ENCODE measurements around the gene MED17.

MED17 gene

GRCh38 chr11:93843906-93844305 is 59.8 kb downstream of the MED17 start:
- no peaks in the 10 kb centered on the region for H3K9me3 ChIP-seq (ENCODE audit: control insufficient read depth, low read length)
- H3K4me3 ChIP-seq (ENCODE audit: low read depth, low read length) = no peak overlapping the region
- no peaks in the 10 kb centered on the region for H3K4me1 ChIP-seq
- no peaks in the 10 kb centered on the region for H3K79me2 ChIP-seq
- no peak overlapping the region for H3K9ac ChIP-seq
- H3K36me3 ChIP-seq (ENCODE audit: control insufficient read depth, insufficient read depth, low read length) = no peaks in the 10 kb centered on the region
- no peak overlapping the region for H3K4me2 ChIP-seq (ENCODE audit: low read length)
- no peak for TF ChIP-seq CTCF (IDR thresholded peaks at IDR 0.05)
- H3K27me3 ChIP-seq (ENCODE audit: control insufficient read depth, insufficient read depth, low read length) = no peaks in the 10 kb centered on the region
- no peak overlapping the region for H3K27ac ChIP-seq
- H2AFZ ChIP-seq = no peak overlapping the region

GRCh38 chr11:93844568-93844967 is 60.5 kb downstream of the MED17 start:
- no peak overlapping the region for H3K9ac ChIP-seq
- no peaks in the 10 kb centered on the region for H3K27me3 ChIP-seq (ENCODE audit: control insufficient read depth, insufficient read depth, low read length)
- no peak overlapping the region for H3K4me3 ChIP-seq (ENCODE audit: low read depth, low read length)
- no peak overlapping the region for H3K27ac ChIP-seq
- no peak overlapping the region for H3K4me2 ChIP-seq (ENCODE audit: low read length)
- no peak overlapping the region for H2AFZ ChIP-seq
- H3K79me2 ChIP-seq = no peaks in the 10 kb centered on the region
- no peaks in the 10 kb centered on the region for H3K36me3 ChIP-seq (ENCODE audit: control insufficient read depth, insufficient read depth, low read length)
- H3K9me3 ChIP-seq (ENCODE audit: control insufficient read depth, low read length) = no peaks in the 10 kb centered on the region
- no peak for TF ChIP-seq CTCF (IDR thresholded peaks at IDR 0.05)
- no peaks in the 10 kb centered on the region for H3K4me1 ChIP-seq

GRCh38 chr11:93845181-93846092 is 61.4 kb downstream of the MED17 start:
- Histone ChIP-seq H3K27ac (no peak overlapping the region), H3K36me3 (ENCODE audit: control insufficient read depth, insufficient read depth, low read length) (no peaks in the 10 kb centered on the region), H3K9ac (no peak overlapping the region), H2AFZ (no peak overlapping the region), H3K4me1 (no peaks in the 10 kb centered on the region), H3K9me3 (ENCODE audit: control insufficient read depth, low read length) (no peaks in the 10 kb centered on the region), H3K4me3 (ENCODE audit: low read depth, low read length) (no peak overlapping the region), H3K4me2 (ENCODE audit: low read length) (no peak overlapping the region), H3K27me3 (ENCODE audit: control insufficient read depth, insufficient read depth, low read length) (no peaks in the 10 kb centered on the region), H3K79me2 (no peaks in the 10 kb centered on the region)
- no peak for TF ChIP-seq CTCF (IDR thresholded peaks at IDR 0.05)

- no peaks in the 10 kb centered on the region for H3K36me3 ChIP-seq (ENCODE audit: control insufficient read depth, insufficient read depth, low read length)
- H3K4me1 ChIP-seq = no peaks in the 10 kb centered on the region
- H3K27me3 ChIP-seq (ENCODE audit: control insufficient read depth, insufficient read depth, low read length) = no peaks in the 10 kb centered on the region
- H2AFZ ChIP-seq = no peak overlapping the region
- no peak for TF ChIP-seq CTCF (IDR thresholded peaks at IDR 0.05)
- H3K9ac ChIP-seq = no peak overlapping the region
- no peaks in the 10 kb centered on the region for H3K79me2 ChIP-seq
- no peaks in the 10 kb centered on the region for H3K9me3 ChIP-seq (ENCODE audit: control insufficient read depth, low read length)
- H3K4me3 ChIP-seq (ENCODE audit: low read depth, low read length) = no peak overlapping the region
- H3K27ac ChIP-seq = no peak overlapping the region
- no peak overlapping the region for H3K4me2 ChIP-seq (ENCODE audit: low read length)
These were observed 62.3 kb downstream of the MED17 start for GRCh38 chr11:93846411-93846810.

GRCh38 chr11:93849201-93849600 is 65.1 kb downstream of the MED17 start:
- no peak overlapping the region for H3K27ac ChIP-seq
- H3K79me2 ChIP-seq = no peaks in the 10 kb centered on the region
- no peak overlapping the region for H2AFZ ChIP-seq
- H3K36me3 ChIP-seq (ENCODE audit: control insufficient read depth, insufficient read depth, low read length) = no peaks in the 10 kb centered on the region
- no peaks in the 10 kb centered on the region for H3K4me1 ChIP-seq
- H3K9ac ChIP-seq = no peak overlapping the region
- no peak overlapping the region for H3K4me3 ChIP-seq (ENCODE audit: low read depth, low read length)
- no peak overlapping the region for H3K4me2 ChIP-seq (ENCODE audit: low read length)
- TF ChIP-seq CTCF (IDR thresholded peaks at IDR 0.05) = no peak
- no peaks in the 10 kb centered on the region for H3K9me3 ChIP-seq (ENCODE audit: control insufficient read depth, low read length)
- H3K27me3 ChIP-seq (ENCODE audit: control insufficient read depth, insufficient read depth, low read length) = no peaks in the 10 kb centered on the region

Measured in parathyroid adenoma (tissue), 2 donors.